Loucy (cell line): Measurements from ENCODE around the gene CLSTN1.

Source experiments
- H2AFZ ChIP-seq: fragments of 200-600 bp; sonication (generic); 2 replicates; pipeline ENCODE4 v1.6.0; 2016; ENCODE audit warnings: antibody characterized with exemption, mild to moderate bottlenecking, low read length, moderate library complexity
- H3F3A ChIP-seq: fragments of 200-600 bp; 2 replicates; pipeline ENCODE4 v1.6.0; 2016; ENCODE audit warnings: antibody characterized with exemption, low read depth, mild to moderate bottlenecking
- H3K27me3 ChIP-seq: fragments of 200-600 bp; sonication (generic); 2 replicates; pipeline ENCODE4 v1.6.1; 2014; ENCODE audit warnings: low read length, mild to moderate bottlenecking; ENCODE audit not compliant: insufficient read depth, poor library complexity, severe bottlenecking
- H3K36me3 ChIP-seq: fragments of 200-600 bp; sonication (generic); 2 replicates; pipeline ENCODE4 v1.6.1; 2016; ENCODE audit warnings: low read length; ENCODE audit not compliant: insufficient read depth
- H3K4me1 ChIP-seq: fragments of 200-600 bp; sonication (generic); 2 replicates; pipeline ENCODE4 v1.5.1; 2014; ENCODE audit warnings: low read length, mild to moderate bottlenecking; ENCODE audit not compliant: insufficient read depth, poor library complexity, severe bottlenecking
- H3K4me2 ChIP-seq: fragments of 200-600 bp; sonication (generic); 2 replicates; pipeline ENCODE4 v1.6.0; 2014; ENCODE audit warnings: antibody characterized with exemption, low read length, low read depth, mild to moderate bottlenecking; ENCODE audit not compliant: poor library complexity, severe bottlenecking
- H3K4me3 ChIP-seq: fragments of 200-600 bp; sonication (generic); 2 replicates; pipeline ENCODE4 v1.5.1; 2014; ENCODE audit warnings: low read length, mild to moderate bottlenecking, mixed read lengths; ENCODE audit not compliant: poor library complexity, severe bottlenecking
- H3K79me2 ChIP-seq: fragments of 200-600 bp; sonication (generic); 2 replicates; pipeline ENCODE4 v1.6.1; 2014; ENCODE audit warnings: low read length; ENCODE audit not compliant: insufficient read depth
- H3K9ac ChIP-seq: fragments of 200-600 bp; sonication (generic); 2 replicates; pipeline ENCODE4 v1.6.0; 2014; ENCODE audit warnings: mild to moderate bottlenecking, low read depth, low read length, moderate library complexity; ENCODE audit not compliant: poor library complexity, severe bottlenecking
- H3K9me2 ChIP-seq: fragments of 200-600 bp; sonication (generic); replicated peaks from 2 replicates; pipeline ENCODE4 v1.6.1; 2016; ENCODE audit warnings: low read depth, low read length, mixed read lengths
- H3K9me3 ChIP-seq: fragments of 200-600 bp; sonication (generic); 2 replicates; pipeline ENCODE4 v1.6.1; 2014; ENCODE audit warnings: mild to moderate bottlenecking, antibody characterized with exemption, low read length, low read depth; ENCODE audit not compliant: insufficient read depth
- H4K20me1 ChIP-seq: fragments of 200-600 bp; sonication (generic); 2 replicates; pipeline ENCODE4 v1.6.0; 2014; ENCODE audit warnings: antibody characterized with exemption, low read length, mild to moderate bottlenecking; ENCODE audit not compliant: insufficient read depth, poor library complexity, severe bottlenecking
- CTCF ChIP-seq: fragments of 200-600 bp; sonication (generic); conservative IDR thresholded peaks from 2 replicates; pipeline ENCODE4 v1.5.1; 2014; ENCODE audit warnings: mild to moderate bottlenecking, antibody characterized with exemption, low read length
- EZH2phosphoT487 ChIP-seq: fragments of 200-600 bp; IDR thresholded peaks from 2 replicates; pipeline ENCODE4 v1.6.1; 2018; ENCODE audit warnings: antibody characterized with exemption, mild to moderate bottlenecking, moderate library complexity, borderline replicate concordance

Gene CLSTN1

GRCh38 chr1:9826616-9827015 lies 2.9 kb upstream of the CLSTN1 start:
- TF ChIP-seq CTCF (no peak), EZH2phosphoT487 (no peak)
- no peak overlapping the region for H3K4me2 ChIP-seq
- no peaks in the 10 kb centered on the region for H3K36me3 ChIP-seq
- H2AFZ ChIP-seq: no peak overlapping the region
- H3K4me1 ChIP-seq: peaks cover 30% of the 10 kb centered on the region
- no peak overlapping the region for H3K9ac ChIP-seq
- peaks cover 15% of the 10 kb centered on the region for H4K20me1 ChIP-seq
- H3K79me2 ChIP-seq: peaks cover 17% of the 10 kb centered on the region
- no peaks in the 10 kb centered on the region for H3K27me3 ChIP-seq
- no peak overlapping the region for H3K4me3 ChIP-seq
- H3K9me2 ChIP-seq: no peaks in the 10 kb centered on the region
- H3K9me3 ChIP-seq: no peaks in the 10 kb centered on the region
- peaks cover 11% of the 10 kb centered on the region; the same call in 1 of the 2 replicates for H3F3A ChIP-seq

GRCh38 chr1:9826087-9826486 lies 2.3 kb upstream of the CLSTN1 start:
- Histone ChIP-seq H3F3A (peaks cover 11% of the 10 kb centered on the region; the same call in 1 of the 2 replicates), H3K4me3 (peak overlapping the region; percentile 24), H3K9me3 (no peaks in the 10 kb centered on the region), H3K9ac (no peak overlapping the region), H3K36me3 (no peaks in the 10 kb centered on the region), H3K27me3 (no peaks in the 10 kb centered on the region), H3K79me2 (peaks cover 22% of the 10 kb centered on the region), H3K4me2 (peak overlapping the region; percentile 70), H4K20me1 (peaks cover 19% of the 10 kb centered on the region), H2AFZ (peak overlapping the region; percentile 56), H3K4me1 (peaks cover 32% of the 10 kb centered on the region), H3K9me2 (no peaks in the 10 kb centered on the region)
- TF ChIP-seq CTCF (no peak), EZH2phosphoT487 (no peak)

GRCh38 chr1:9825093-9826074 lies 1.6 kb upstream of the CLSTN1 start:
- Histone ChIP-seq H3K9ac (no peak overlapping the region), H3F3A (peaks cover 11% of the 10 kb centered on the region; the same call in 1 of the 2 replicates), H3K4me3 (peak overlapping the region; percentile 24), H4K20me1 (peaks cover 22% of the 10 kb centered on the region), H2AFZ (peak overlapping the region; percentile 56), H3K9me2 (no peaks in the 10 kb centered on the region), H3K4me2 (peak overlapping the region; percentile 70), H3K9me3 (no peaks in the 10 kb centered on the region), H3K36me3 (no peaks in the 10 kb centered on the region), H3K27me3 (no peaks in the 10 kb centered on the region), H3K79me2 (peaks cover 29% of the 10 kb centered on the region), H3K4me1 (peaks cover 37% of the 10 kb centered on the region)
- TF ChIP-seq CTCF: no peak
- no peak for TF ChIP-seq EZH2phosphoT487
